HUES64 (cell line): ENCODE results near the gene DEFB119.
"Not testable (repeated sequence)": the region's sequence is repeated elsewhere in the genome, so short reads cannot be mapped to it uniquely, and the experiment has no call there.

ENCODE experiments used
- H3K27ac ChIP-seq: 2 replicates; pipeline ENCODE4 v1.7.0; 2013; ENCODE audit warnings: low read depth, low read length, inconsistent platforms
- H3K27me3 ChIP-seq: 2 replicates; pipeline ENCODE4 v1.6.1; 2013; ENCODE audit warnings: mild to moderate bottlenecking, low read length; ENCODE audit not compliant: insufficient read depth
- H3K36me3 ChIP-seq: 2 replicates; pipeline ENCODE4 v1.6.1; 2013; ENCODE audit warnings: mild to moderate bottlenecking, low read length; ENCODE audit not compliant: insufficient read depth
- H3K4me1 ChIP-seq: 2 replicates; pipeline ENCODE4 v1.6.1; 2013; ENCODE audit warnings: mild to moderate bottlenecking, low read length, moderate library complexity; ENCODE audit not compliant: insufficient read depth
- H3K4me3 ChIP-seq: 2 replicates; pipeline ENCODE4 v1.5.1; 2013; ENCODE audit warnings: mild to moderate bottlenecking, low read length, moderate library complexity
- H3K9ac ChIP-seq: 2 replicates; pipeline ENCODE4 v1.6.1; 2013; ENCODE audit warnings: mild to moderate bottlenecking, low read depth, low read length
- H3K9me3 ChIP-seq: 2 replicates; pipeline ENCODE4 v1.6.1; 2013; ENCODE audit warnings: low read depth, low read length; ENCODE audit not compliant: insufficient read depth
- WGBS: fragments of 150-250, 120-280 bp; methylation state at CpG from one replicate; pipeline ENCODE4 v1.1.7; 2013; ENCODE audit warnings: missing lambda C conversion rate; 5-methylcytosine and 5-hydroxymethylcytosine counted together

Gene DEFB119

DNA sequence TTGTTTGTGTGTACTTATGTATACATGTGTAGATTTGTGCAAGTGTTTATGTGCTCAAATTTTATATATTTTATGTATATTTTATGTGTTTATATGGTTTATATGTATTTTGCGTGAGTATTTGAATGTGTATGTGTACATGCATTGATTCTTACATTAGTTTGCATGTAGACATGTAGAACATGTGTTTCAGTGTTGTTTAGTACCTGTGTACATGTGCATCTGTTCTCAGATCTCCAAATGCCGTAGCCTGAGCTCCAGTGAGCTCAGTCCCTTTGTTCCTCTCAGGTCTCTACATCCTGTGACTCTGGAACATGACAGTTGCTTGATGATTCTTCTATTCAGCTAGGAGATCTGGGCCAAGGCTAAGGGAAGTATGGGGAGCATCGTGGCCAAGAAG lies 4.5 kb upstream of the DEFB119 start:
- no peak overlapping the region for H3K27ac ChIP-seq
- peaks cover 79% of the 10 kb centered on the region for H3K9me3 ChIP-seq
- no peaks in the 10 kb centered on the region for H3K4me1 ChIP-seq
- WGBS, result 35% methylated on average over 3 of the region's 3 CpGs
- H3K9ac ChIP-seq, result no peak overlapping the region
- no peaks in the 10 kb centered on the region for H3K27me3 ChIP-seq
- H3K36me3 ChIP-seq, result no peaks in the 10 kb centered on the region
- no peak overlapping the region for H3K4me3 ChIP-seq

DNA sequence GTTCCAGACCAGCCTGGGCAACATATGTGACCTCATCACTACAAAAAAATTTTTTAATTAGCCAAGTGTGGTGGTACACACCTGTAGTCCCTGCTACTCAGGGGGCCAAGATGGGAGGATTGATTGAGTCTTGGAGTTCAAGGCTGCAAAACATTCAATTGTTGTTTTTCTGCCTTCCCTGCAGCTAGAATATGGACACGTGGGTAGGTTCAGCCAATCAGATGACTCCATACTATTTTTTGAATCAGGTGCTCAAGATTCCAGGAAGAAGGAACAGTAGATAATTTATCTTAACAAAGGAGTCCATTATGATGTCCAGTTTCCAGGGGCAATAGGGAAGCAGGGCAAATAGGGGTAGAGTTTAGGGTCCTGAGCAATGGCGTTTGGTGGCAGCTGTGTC lies 2.4 kb upstream of the DEFB119 start:
- no peaks in the 10 kb centered on the region for H3K27me3 ChIP-seq
- peaks cover 83% of the 10 kb centered on the region for H3K9me3 ChIP-seq
- no peaks in the 10 kb centered on the region for H3K4me1 ChIP-seq
- H3K9ac ChIP-seq, result no peak overlapping the region
- WGBS, result 55% methylated on average over 2 of the region's 2 CpGs
- no peaks in the 10 kb centered on the region for H3K36me3 ChIP-seq
- H3K27ac ChIP-seq, result no peak overlapping the region
- no peak overlapping the region for H3K4me3 ChIP-seq

DNA sequence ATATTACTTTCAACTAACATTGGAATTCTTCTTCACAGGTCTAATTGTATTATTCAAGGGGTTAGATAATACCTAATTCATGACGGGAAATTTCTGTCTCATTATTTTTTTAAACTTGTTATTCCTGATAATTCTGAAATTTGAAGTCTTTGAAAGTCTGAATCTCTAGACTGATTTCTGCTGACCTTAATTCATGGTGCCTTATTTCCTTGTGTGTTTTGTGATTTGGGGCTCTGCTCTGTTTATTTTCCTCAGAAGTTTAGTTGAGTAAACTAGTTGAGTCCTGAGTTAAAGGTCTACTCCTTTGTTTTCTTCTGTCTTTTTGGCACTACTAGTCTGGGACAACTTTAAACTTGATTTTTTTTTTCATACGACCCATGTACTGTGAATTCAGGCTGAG lies 16.0 kb downstream of the DEFB119 start:
- Histone ChIP-seq H3K27ac (no peak overlapping the region), H3K4me3 (no peak overlapping the region), H3K27me3 (no peaks in the 10 kb centered on the region), H3K9me3 (peaks cover 89% of the 10 kb centered on the region), H3K4me1 (no peaks in the 10 kb centered on the region), H3K9ac (no peak overlapping the region), H3K36me3 (no peaks in the 10 kb centered on the region)
- WGBS, result 92% methylated on average over 2 of the region's 2 CpGs

DNA sequence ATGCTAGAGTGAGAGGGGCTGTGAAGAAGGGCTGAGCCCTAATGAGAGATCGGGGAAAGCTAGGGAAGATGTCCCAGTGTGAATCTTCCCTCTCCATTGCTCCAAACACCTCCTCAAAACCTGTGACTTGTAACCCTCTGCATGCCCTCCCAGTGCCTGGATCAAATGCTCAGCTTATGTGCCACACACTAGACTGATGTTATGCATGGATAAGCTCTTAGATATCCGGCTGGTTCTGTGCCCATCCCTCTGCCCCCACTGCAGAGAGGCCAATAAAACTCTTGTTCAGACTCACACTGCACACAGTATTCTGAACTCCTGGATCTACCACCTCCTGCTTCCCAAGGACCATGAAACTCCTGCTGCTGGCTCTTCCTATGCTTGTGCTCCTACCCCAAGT lies 22.1 kb downstream of the DEFB119 start, which contains the start of gene DEFB118:
Gene DEFB118 (plus strand): TSS at position 301 of the 400 bp plus-strand sequence. CDS start 50 bp downstream, at position 351.
- H3K36me3 ChIP-seq, result no peaks in the 10 kb centered on the region
- peaks cover 90% of the 10 kb centered on the region for H3K9me3 ChIP-seq
- H3K9ac ChIP-seq, result no peak within 1 kb of the TSS
- H3K27me3 ChIP-seq, result no peaks in the 10 kb centered on the region
- 77% methylated on average over 2 of the region's 2 CpGs for WGBS
- no peak within 1 kb of the TSS for H3K27ac ChIP-seq
- no peak within 1 kb of the TSS for H3K4me3 ChIP-seq
- no peaks in the 10 kb centered on the region for H3K4me1 ChIP-seq

DNA sequence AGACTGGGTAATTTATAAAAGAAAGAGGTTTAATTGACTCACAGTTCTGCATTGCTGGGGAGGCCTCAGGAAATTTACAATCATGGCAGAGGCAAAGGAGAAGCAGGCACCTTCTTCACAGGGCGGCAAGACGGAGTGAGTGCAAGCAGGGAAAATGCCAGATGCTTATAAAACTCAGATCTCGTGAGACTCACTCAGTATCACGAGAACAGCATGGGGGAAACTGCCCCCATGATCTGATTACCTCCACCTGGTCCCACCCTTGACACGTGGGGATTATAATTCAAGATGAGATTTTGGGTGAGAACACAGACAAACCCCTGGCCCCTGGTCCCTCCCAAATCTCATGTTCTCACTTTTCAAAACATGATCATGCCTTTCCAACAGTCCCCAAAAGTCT lies 26.1 kb downstream of the DEFB119 start:
- not testable (repeated sequence) for H3K27ac ChIP-seq, H3K4me3 ChIP-seq, H3K4me1 ChIP-seq, H3K27me3 ChIP-seq, H3K9ac ChIP-seq, H3K36me3 ChIP-seq
- 61% methylated on average over 5 of the region's 5 CpGs for WGBS
- peaks cover 87% of the 10 kb centered on the region for H3K9me3 ChIP-seq

DNA sequence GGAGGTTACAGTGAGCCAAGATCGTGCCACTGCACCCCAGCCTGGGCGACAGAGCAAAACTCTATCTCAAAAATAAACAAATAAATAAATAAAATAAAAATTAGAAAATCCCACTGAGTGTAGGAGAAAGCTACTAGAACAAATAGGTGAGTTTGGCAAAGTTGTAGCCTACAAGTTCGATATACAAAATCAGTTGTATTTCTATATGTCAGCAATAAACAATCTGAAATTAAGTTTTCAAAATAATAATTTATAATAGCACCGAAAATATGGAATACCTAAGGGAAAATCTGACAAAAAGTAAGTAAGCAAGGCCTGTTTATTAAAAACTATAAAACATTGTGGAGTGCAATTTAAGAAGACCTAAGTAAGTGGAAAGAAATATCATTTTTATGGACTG lies 27.1 kb downstream of the DEFB119 start:
- peaks cover 87% of the 10 kb centered on the region for H3K9me3 ChIP-seq
- no peaks in the 10 kb centered on the region for H3K4me1 ChIP-seq
- no peak overlapping the region for H3K4me3 ChIP-seq
- H3K27ac ChIP-seq, result no peak overlapping the region
- H3K36me3 ChIP-seq, result no peaks in the 10 kb centered on the region
- no peak overlapping the region for H3K9ac ChIP-seq
- 90% methylated on average over 2 of the region's 4 CpGs for WGBS
- H3K27me3 ChIP-seq, result no peaks in the 10 kb centered on the region

DNA sequence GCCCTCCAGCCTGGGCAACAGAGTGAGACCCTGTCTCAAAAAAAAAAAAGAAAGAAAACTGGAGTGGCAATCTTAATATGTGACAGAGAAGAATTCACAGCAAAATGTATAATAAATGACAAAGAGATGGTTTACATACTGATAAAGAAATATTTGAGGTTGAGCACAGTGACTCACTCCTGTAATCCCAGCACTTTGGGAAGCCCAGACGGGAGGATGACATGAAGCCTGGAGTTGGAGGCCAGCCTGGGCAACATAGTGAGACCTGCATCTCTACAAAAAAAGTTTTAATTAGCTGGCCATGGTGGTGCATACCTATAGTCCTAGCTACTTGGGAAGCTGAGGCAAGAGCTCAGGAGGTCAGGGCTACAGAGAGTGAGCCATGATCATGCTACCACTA lies 34.4 kb downstream of the DEFB119 start:
- Histone ChIP-seq H3K36me3 (no peaks in the 10 kb centered on the region), H3K9ac (no peak overlapping the region), H3K27me3 (no peaks in the 10 kb centered on the region), H3K4me3 (no peak overlapping the region), H3K4me1 (no peaks in the 10 kb centered on the region), H3K27ac (no peak overlapping the region), H3K9me3 (peaks cover 88% of the 10 kb centered on the region)
- 59% methylated on average over 1 of the region's 1 CpG for WGBS

DNA sequence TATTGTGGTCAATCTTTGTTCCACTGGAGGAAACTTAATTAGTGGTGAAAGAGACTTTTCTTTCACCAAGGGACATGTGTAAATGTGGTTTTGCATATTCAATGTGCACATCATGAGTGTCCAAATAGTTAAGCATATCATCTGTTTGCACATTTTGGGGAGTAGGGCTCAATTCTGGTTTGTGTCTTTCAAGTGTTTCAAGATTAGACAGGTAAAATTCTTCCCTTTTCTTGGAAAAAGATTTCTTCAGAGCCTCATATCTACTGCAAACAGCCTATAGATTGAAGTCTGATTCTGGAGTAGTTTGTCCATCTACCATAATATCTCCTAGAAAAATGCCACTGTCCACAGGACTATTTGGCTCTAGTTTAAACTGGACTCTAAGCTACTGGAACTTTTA lies 48.9 kb downstream of the DEFB119 start:
- no peaks in the 10 kb centered on the region for H3K27me3 ChIP-seq
- no peak overlapping the region for H3K4me3 ChIP-seq
- H3K4me1 ChIP-seq, result no peaks in the 10 kb centered on the region
- H3K36me3 ChIP-seq, result no peaks in the 10 kb centered on the region
- H3K9me3 ChIP-seq, result peaks cover 72% of the 10 kb centered on the region
- H3K9ac ChIP-seq, result no peak overlapping the region
- no peak overlapping the region for H3K27ac ChIP-seq

DNA sequence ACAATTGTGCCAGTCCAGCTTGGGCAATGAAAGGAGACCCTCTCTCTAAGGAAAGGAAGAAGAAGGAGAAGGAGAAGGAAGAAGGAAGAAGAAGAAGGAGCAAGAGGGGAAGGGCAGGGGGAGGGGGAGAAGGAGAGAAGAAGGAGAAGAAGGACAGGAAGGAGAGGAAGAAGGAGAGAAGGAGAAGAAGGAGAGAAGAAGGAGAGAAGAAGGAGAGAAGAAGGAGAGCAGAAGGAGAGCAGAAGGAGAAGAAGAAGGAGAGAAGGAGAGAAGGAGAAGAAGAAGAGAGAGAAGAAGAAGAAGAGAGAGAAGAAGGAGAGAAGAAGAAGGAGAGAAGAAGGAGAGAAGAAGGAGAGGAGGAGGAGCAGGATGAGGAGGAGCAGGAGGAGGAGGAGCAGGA lies 59.5 kb downstream of the DEFB119 start:
- Histone ChIP-seq H3K9ac (no peak overlapping the region), H3K36me3 (no peaks in the 10 kb centered on the region), H3K27me3 (no peaks in the 10 kb centered on the region), H3K4me1 (no peaks in the 10 kb centered on the region), H3K9me3 (peaks cover 60% of the 10 kb centered on the region), H3K4me3 (no peak overlapping the region), H3K27ac (no peak overlapping the region)
